Lung (tissue), 16 donors: ENCODE results near the gene AASDH. TPM values are rescaled to one million over a fixed set of nuclear protein-coding genes. Genes with fewer than 3 reads are reported as not detected.
A peak's percentile ranks its signal among the peaks of the same experiment; 100 is the strongest.

Experiments used
- ATAC-seq: fragments of 200-7000 bp; cut with Tn5 transposase; one replicate; pipeline ENCODE4 v1.9.1; 2020; ENCODE audit warnings: moderate number of reproducible peaks; ENCODE audit not compliant: insufficient read depth, low FRiP score
- DNase-seq, 3 donors: peaks; one replicate each; pipeline ENCODE4 v3.0.0-alpha.2; 2013 to 2017
- H3K27ac ChIP-seq, 2 donors: one replicate each; pipeline ENCODE4 v1.5.1; 2013; ENCODE audit warnings: mild to moderate bottlenecking in 2 of 2, moderate library complexity in 2 of 2, control low read depth in 1 of 2, inconsistent platforms in 1 of 2, low read depth in 1 of 2, low read length in 1 of 2
- H3K27me3 ChIP-seq, 3 donors: one replicate each; pipeline ENCODE4 v1.5.1; 2013; ENCODE audit warnings: low read length in 2 of 3; ENCODE audit not compliant: control insufficient read depth in 3 of 3, insufficient read depth in 3 of 3
- H3K36me3 ChIP-seq, 4 donors: one replicate each; pipeline ENCODE4 v1.5.1; 2013; ENCODE audit warnings: low read length in 4 of 4, mild to moderate bottlenecking in 1 of 4, moderate library complexity in 1 of 4; ENCODE audit not compliant: control insufficient read depth in 4 of 4, insufficient read depth in 4 of 4
- H3K4me1 ChIP-seq, 5 donors: one replicate each; pipeline ENCODE4 v1.5.1; 2013; ENCODE audit warnings: low read length in 5 of 5, mild to moderate bottlenecking in 2 of 5, moderate library complexity in 1 of 5; ENCODE audit not compliant: control insufficient read depth in 5 of 5, insufficient read depth in 5 of 5
- H3K4me3 ChIP-seq: one replicate; pipeline ENCODE4 v1.5.1; 2013; ENCODE audit warnings: mild to moderate bottlenecking, control low read depth, moderate library complexity
- H3K9ac ChIP-seq, 2 donors: one replicate each; pipeline ENCODE4 v1.5.1; 2013; ENCODE audit warnings: low read length in 2 of 2, control low read depth in 1 of 2; ENCODE audit not compliant: insufficient read depth in 1 of 2
- H3K9me3 ChIP-seq, 4 donors: one replicate each; pipeline ENCODE4 v1.5.1; 2013; ENCODE audit warnings: low read length in 3 of 4, mild to moderate bottlenecking in 1 of 4, moderate library complexity in 1 of 4; ENCODE audit not compliant: control insufficient read depth in 4 of 4, insufficient read depth in 3 of 4
- WGBS, 2 donors: extraction: QIAGEN DNeasy Blood & Tissue Kit; methylation state at CpG; one replicate each; pipeline ENCODE4 v1.1.7; 2013; 5-methylcytosine and 5-hydroxymethylcytosine counted together
- long read RNA-seq, 5 donors: transcript quantifications; one replicate each; lab custom pipeline, GENCODE V29; 2026
- polyA plus RNA-seq, 2 donors: library from polyadenylated mRNA; stranded (reverse); fragments of 200-250 nt; gene quantifications; one replicate each; pipeline ENCODE4 v1.2.1, GENCODE V29; 2013
- total RNA-seq, 2 donors: library from RNA; depleted of rRNA in 1 of 2; stranded (reverse); fragments of >200 nt in 1 of 2; gene quantifications; one replicate each; pipeline ENCODE4 v1.2.1, GENCODE V29; 2014 to 2021
- TF ChIP-seq, protein P1 (sequence below): IDR thresholded peaks from 2 replicates; pipeline ENCODE4 v1.5.1; 2012; ENCODE audit warnings: mild to moderate bottlenecking; ENCODE audit errors: control extremely low read depth, extremely low read depth
- donor health status: control.
- donor health status: control.
- donor health status: Bipolar disorder and iron deficiency.
- donor health status: healthy.
- donor health status: DM: yes; HTN: yes; CAD: no.

AASDH gene, protein sequence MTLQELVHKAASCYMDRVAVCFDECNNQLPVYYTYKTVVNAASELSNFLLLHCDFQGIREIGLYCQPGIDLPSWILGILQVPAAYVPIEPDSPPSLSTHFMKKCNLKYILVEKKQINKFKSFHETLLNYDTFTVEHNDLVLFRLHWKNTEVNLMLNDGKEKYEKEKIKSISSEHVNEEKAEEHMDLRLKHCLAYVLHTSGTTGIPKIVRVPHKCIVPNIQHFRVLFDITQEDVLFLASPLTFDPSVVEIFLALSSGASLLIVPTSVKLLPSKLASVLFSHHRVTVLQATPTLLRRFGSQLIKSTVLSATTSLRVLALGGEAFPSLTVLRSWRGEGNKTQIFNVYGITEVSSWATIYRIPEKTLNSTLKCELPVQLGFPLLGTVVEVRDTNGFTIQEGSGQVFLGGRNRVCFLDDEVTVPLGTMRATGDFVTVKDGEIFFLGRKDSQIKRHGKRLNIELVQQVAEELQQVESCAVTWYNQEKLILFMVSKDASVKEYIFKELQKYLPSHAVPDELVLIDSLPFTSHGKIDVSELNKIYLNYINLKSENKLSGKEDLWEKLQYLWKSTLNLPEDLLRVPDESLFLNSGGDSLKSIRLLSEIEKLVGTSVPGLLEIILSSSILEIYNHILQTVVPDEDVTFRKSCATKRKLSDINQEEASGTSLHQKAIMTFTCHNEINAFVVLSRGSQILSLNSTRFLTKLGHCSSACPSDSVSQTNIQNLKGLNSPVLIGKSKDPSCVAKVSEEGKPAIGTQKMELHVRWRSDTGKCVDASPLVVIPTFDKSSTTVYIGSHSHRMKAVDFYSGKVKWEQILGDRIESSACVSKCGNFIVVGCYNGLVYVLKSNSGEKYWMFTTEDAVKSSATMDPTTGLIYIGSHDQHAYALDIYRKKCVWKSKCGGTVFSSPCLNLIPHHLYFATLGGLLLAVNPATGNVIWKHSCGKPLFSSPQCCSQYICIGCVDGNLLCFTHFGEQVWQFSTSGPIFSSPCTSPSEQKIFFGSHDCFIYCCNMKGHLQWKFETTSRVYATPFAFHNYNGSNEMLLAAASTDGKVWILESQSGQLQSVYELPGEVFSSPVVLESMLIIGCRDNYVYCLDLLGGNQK
- total RNA-seq = 10 to 100 TPM in 1 of 2 donors, 1 to 10 TPM in 1; 9.0 to 23.4 TPM
- polyA plus RNA-seq = 1 to 10 TPM; 2.4 to 5.3 TPM
- long read RNA-seq, donor 1, partial matches to known transcripts = 6 of 7 reads
- long read RNA-seq, donor 1, other reads (novel, unspliced or antisense) = 0 of 7 reads
- long read RNA-seq, donor 2, partial matches to known transcripts = 6 of 8 reads
- long read RNA-seq, donor 2, other reads (novel, unspliced or antisense) = 0 of 8 reads
- long read RNA-seq, donor 3, partial matches to known transcripts = 10 of 13 reads
- long read RNA-seq, donor 3, other reads (novel, unspliced or antisense) = 0 of 13 reads
- long read RNA-seq, donor 4, partial matches to known transcripts = 0 of 1 reads
- long read RNA-seq, donor 4, other reads (novel, unspliced or antisense) = 0 of 1 reads
- long read RNA-seq, donor 5, partial matches to known transcripts = 11 of 13 reads
- long read RNA-seq, donor 5, other reads (novel, unspliced or antisense) = 0 of 13 reads

DNA sequence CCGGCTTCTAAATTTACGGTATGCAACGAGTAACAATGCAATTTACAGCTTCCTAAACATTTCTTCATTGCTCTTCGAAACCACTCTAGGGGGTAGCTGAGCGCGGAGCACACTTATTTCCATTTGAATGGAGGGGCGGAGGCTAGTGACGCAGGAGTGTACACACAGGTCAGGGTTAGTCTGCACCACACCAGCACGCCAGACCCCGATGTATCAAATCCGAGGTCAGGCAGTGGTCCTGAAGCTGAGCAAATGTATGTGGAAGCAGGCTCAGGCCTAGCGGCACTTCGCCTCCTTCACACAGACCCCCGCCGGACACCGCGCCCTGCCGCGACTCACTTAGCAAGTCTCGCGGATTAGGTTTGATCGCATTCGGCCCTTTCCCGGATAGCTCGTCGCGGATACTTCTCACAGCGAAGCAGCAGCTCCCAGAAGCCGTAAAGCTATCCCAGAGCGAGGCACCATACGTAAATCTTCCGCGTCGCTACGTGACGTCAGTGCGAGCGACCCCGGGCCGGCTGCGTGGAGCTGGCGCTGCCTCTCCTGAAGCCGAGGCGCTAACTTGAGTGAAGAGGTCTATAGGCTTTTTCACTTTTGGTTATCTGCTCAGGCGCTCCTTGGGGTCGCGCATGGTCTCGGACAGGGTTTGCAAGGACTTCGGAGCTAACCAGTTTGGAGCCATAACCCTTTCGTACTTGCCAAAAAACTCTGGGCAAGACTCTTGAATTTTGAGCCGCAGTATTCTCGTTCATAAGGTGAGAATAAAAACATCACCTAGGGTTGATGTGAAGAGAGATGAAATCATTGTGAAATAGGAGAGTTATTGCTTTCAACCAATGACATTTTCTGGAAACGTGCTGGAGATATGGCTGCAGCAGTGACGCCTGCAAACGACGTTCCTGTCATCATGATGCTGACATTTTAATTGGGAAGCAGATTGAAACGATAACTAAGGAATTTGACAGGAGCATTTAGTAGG lies at the start of gene AASDH:
TSS of gene AASDH (minus strand) at position 469 of the 979 bp plus-strand sequence. CDS start 3,192 bp downstream, outside the sequence.
- H3K27me3 ChIP-seq = no peaks in the 10 kb centered on the region
- WGBS, 2 donors = 0% methylated on average over 57 of the region's 57 CpGs
- peak within 1 kb of the TSS; percentile 58 to 94 for H3K9ac ChIP-seq
- TF ChIP-seq, protein P1, sequence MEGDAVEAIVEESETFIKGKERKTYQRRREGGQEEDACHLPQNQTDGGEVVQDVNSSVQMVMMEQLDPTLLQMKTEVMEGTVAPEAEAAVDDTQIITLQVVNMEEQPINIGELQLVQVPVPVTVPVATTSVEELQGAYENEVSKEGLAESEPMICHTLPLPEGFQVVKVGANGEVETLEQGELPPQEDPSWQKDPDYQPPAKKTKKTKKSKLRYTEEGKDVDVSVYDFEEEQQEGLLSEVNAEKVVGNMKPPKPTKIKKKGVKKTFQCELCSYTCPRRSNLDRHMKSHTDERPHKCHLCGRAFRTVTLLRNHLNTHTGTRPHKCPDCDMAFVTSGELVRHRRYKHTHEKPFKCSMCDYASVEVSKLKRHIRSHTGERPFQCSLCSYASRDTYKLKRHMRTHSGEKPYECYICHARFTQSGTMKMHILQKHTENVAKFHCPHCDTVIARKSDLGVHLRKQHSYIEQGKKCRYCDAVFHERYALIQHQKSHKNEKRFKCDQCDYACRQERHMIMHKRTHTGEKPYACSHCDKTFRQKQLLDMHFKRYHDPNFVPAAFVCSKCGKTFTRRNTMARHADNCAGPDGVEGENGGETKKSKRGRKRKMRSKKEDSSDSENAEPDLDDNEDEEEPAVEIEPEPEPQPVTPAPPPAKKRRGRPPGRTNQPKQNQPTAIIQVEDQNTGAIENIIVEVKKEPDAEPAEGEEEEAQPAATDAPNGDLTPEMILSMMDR = no peak
- no peaks in the 10 kb centered on the region for H3K9me3 ChIP-seq
- H3K27ac ChIP-seq = peak within 1 kb of the TSS; percentile 90 to 96
- DNase-seq = peak; percentile 97 to 98 (median 97)
- peaks cover 0 to 6% (median 0%) of the 10 kb centered on the region in 4 donors for H3K36me3 ChIP-seq
- ATAC-seq = peak; percentile 96
- peaks cover 0 to 12% (median 1%) of the 10 kb centered on the region in 5 donors for H3K4me1 ChIP-seq
- peak within 1 kb of the TSS; percentile 69 for H3K4me3 ChIP-seq

DNA sequence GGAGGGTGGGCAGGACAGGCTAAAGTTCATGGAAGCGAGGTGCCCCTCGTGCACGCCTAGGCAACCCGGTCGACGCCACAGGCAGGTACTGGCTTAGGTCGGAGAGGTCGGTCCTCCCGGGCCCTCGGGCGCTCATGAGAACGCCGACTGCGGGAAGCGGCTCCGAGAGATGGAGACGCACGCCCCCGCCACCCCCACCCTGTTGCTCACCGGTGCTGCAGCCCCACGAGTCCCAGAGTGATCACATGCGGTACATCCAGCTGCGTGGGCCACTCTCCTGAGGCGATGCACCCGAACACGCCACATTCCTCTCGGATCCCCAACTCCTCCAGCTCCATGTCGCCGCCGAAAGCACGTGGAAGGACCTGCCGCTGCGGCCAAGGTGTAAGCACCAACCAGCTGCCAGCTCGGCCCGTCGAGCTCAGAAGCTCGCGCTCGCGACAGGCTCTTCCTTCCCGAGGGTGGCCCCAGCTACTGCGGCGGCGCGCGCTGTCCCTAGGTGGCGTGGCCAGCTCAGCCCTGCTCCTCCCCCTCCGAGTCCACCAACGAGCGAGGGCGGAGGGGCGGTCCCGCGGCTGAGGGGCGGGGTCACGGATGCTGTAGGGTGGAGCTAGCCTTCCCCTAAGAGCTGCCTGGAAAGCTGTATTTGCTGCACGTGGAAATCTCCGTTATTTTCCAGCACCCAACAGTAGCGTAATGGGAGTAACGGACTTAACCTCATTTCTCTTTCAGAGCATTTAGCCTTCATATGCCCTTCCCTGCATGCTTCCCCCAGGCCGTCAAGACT lies 48.0 kb upstream of the AASDH start, which contains the start of gene PPAT:
TSS of gene PPAT (minus strand) at position 476 of the 787 bp plus-strand sequence. CDS start at position 338, 138 bp downstream.
- peak within 1 kb of the TSS; percentile 83 for H3K4me3 ChIP-seq
- H3K36me3 ChIP-seq = no peaks in the 10 kb centered on the region
- H3K27ac ChIP-seq = peak within 1 kb of the TSS; percentile 97 to 98
- no peaks in the 10 kb centered on the region for H3K27me3 ChIP-seq
- H3K9me3 ChIP-seq = no peaks in the 10 kb centered on the region
- DNase-seq (peak; percentile 99), ATAC-seq (peak; percentile 94)
- peak within 1 kb of the TSS; percentile 72 to 89 for H3K9ac ChIP-seq
- TF ChIP-seq, protein P1 = peak; percentile 21
- peaks cover 0 to 9% (median 2%) of the 10 kb centered on the region in 5 donors for H3K4me1 ChIP-seq
- WGBS, 2 donors = 0 to 1% methylated on average over 48 to 61 of the region's 61 CpGs
